HG02798 (cell line): ENCODE results near the gene MAGI2.

ENCODE experiments used
- ATAC-seq: cut with Tn5 transposase; IDR thresholded peaks from one replicate; pipeline ENCODE4 v1.9.1; 2021; ENCODE audit warnings: mild to moderate bottlenecking; ENCODE audit not compliant: unreplicated experiment, poor library complexity

The MAGI2 gene

GRCh38 chr7:78702770-78703169 is 750.7 kb downstream of the MAGI2 start:
- ATAC-seq: no peak

- no peak for ATAC-seq
These were observed 757.6 kb downstream of the MAGI2 start for GRCh38 chr7:78695826-78696225.

GRCh38 chr7:78691584-78691983 is 761.9 kb downstream of the MAGI2 start:
- no peak for ATAC-seq

GRCh38 chr7:78690174-78690573 is 763.3 kb downstream of the MAGI2 start:
- no peak for ATAC-seq

GRCh38 chr7:78688376-78688775 is 765.1 kb downstream of the MAGI2 start:
- ATAC-seq: no peak

GRCh38 chr7:78686189-78686588 is 767.3 kb downstream of the MAGI2 start:
- no peak for ATAC-seq

- ATAC-seq: no peak
These were observed 769.3 kb downstream of the MAGI2 start for GRCh38 chr7:78684201-78684600.

GRCh38 chr7:78683566-78683965 is 769.9 kb downstream of the MAGI2 start:
- no peak for ATAC-seq

- ATAC-seq: no peak
These were observed 774.2 kb downstream of the MAGI2 start for GRCh38 chr7:78679112-78679876.

- ATAC-seq: no peak
These were observed 776.1 kb downstream of the MAGI2 start for GRCh38 chr7:78677391-78677790.

- ATAC-seq: no peak
These were observed 778.0 kb downstream of the MAGI2 start for GRCh38 chr7:78675511-78675910.

- no peak for ATAC-seq
These were observed 780.2 kb downstream of the MAGI2 start for GRCh38 chr7:78673272-78673671.

- ATAC-seq: no peak
These were observed 790.5 kb downstream of the MAGI2 start for GRCh38 chr7:78662939-78663338.

- ATAC-seq: no peak
These were observed 803.5 kb downstream of the MAGI2 start for GRCh38 chr7:78649976-78650375.

- no peak for ATAC-seq
These were observed 804.2 kb downstream of the MAGI2 start for GRCh38 chr7:78649236-78649635.

- ATAC-seq: no peak
These were observed 810.7 kb downstream of the MAGI2 start for GRCh38 chr7:78642751-78643150.

GRCh38 chr7:78638364-78638763 is 815.1 kb downstream of the MAGI2 start:
- no peak for ATAC-seq

GRCh38 chr7:78636727-78637126 is 816.7 kb downstream of the MAGI2 start:
- ATAC-seq: no peak

GRCh38 chr7:78635026-78635793 is 818.3 kb downstream of the MAGI2 start:
- ATAC-seq: no peak

- ATAC-seq: no peak
These were observed 819.4 kb downstream of the MAGI2 start for GRCh38 chr7:78634093-78634492.

- no peak for ATAC-seq
These were observed 832.5 kb downstream of the MAGI2 start for GRCh38 chr7:78620920-78621319.

GRCh38 chr7:78616539-78616938 is 836.9 kb downstream of the MAGI2 start:
- no peak for ATAC-seq
